22Rv1 (cell line): Measurements from ENCODE around the gene SLC35G3.

Experiments used
- ZFX ChIP-seq: fragments of 450-650 bp; IDR thresholded peaks from 2 replicates; pipeline ENCODE4 v1.6.1; 2017; ENCODE audit warnings: antibody characterized with exemption, borderline replicate concordance
- TF ChIP-seq, protein P1 (sequence below): fragments of 450-650 bp; IDR thresholded peaks from 2 replicates; pipeline ENCODE4 v1.5.1; 2017; ENCODE audit warnings: mild to moderate bottlenecking

DNA sequence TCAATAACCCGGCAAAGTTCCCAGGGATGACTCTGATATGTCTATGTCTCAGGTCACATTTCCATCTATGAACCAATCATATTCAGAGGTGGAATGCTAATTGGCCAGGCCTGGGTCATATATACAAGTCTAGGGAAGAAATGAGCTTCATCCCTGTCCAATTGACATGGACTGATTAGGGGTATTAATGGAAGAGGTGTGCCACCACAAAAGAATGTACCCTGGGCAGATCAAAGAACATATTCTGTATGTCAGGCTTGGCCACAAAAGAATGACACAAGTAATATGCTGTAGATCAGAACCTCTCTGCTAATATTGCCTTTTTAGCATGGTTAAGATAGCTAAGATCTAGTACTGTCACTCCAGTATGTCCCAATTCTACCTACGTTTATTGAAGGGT lies 6.7 kb downstream of the SLC35G3 start:
- TF ChIP-seq, protein P1, sequence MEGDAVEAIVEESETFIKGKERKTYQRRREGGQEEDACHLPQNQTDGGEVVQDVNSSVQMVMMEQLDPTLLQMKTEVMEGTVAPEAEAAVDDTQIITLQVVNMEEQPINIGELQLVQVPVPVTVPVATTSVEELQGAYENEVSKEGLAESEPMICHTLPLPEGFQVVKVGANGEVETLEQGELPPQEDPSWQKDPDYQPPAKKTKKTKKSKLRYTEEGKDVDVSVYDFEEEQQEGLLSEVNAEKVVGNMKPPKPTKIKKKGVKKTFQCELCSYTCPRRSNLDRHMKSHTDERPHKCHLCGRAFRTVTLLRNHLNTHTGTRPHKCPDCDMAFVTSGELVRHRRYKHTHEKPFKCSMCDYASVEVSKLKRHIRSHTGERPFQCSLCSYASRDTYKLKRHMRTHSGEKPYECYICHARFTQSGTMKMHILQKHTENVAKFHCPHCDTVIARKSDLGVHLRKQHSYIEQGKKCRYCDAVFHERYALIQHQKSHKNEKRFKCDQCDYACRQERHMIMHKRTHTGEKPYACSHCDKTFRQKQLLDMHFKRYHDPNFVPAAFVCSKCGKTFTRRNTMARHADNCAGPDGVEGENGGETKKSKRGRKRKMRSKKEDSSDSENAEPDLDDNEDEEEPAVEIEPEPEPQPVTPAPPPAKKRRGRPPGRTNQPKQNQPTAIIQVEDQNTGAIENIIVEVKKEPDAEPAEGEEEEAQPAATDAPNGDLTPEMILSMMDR: no peak
- no peak for TF ChIP-seq ZFX
